Hepatocyte (in vitro differentiated cells): ENCODE results near the gene MRGPRD. TPM values are rescaled to one million over a fixed set of nuclear protein-coding genes. Genes with fewer than 3 reads are reported as not detected.

Experiments
- DNase-seq: peaks from one replicate; pipeline ENCODE4 v3.0.0-alpha.2; 2016; ENCODE audit warnings: low spot score
- H2AFZ ChIP-seq: fragments of 200-600 bp; sonication (generic); 2 replicates; pipeline ENCODE4 v1.6.0; 2016; ENCODE audit warnings: antibody characterized with exemption, mild to moderate bottlenecking
- H3K27ac ChIP-seq: fragments of 200-600 bp; sonication (generic); 2 replicates; pipeline ENCODE4 v1.5.1; 2016; ENCODE audit warnings: mild to moderate bottlenecking
- H3K27me3 ChIP-seq: fragments of 200-600 bp; sonication (generic); 2 replicates; pipeline ENCODE4 v1.6.1; 2016
- H3K36me3 ChIP-seq: fragments of 200-600 bp; sonication (generic); replicated peaks from 2 replicates; pipeline ENCODE4 v1.5.1; 2016; ENCODE audit warnings: low read depth; ENCODE audit not compliant: insufficient read depth
- H3K4me1 ChIP-seq: fragments of 200-600 bp; sonication (generic); 2 replicates; pipeline ENCODE4 v1.5.1; 2016; ENCODE audit warnings: mild to moderate bottlenecking, moderate library complexity; ENCODE audit not compliant: insufficient read depth
- H3K4me2 ChIP-seq: fragments of 200-600 bp; sonication (generic); 2 replicates; pipeline ENCODE4 v1.6.0; 2016
- H3K4me3 ChIP-seq: fragments of 200-600 bp; sonication (generic); 2 replicates; pipeline ENCODE4 v1.5.1; 2016; ENCODE audit warnings: mild to moderate bottlenecking
- H3K79me2 ChIP-seq: fragments of 200-600 bp; sonication (generic); 2 replicates; pipeline ENCODE4 v1.6.0; 2017; ENCODE audit warnings: mild to moderate bottlenecking
- H3K9me2 ChIP-seq: fragments of 200-600 bp; sonication (generic); replicated peaks from 2 replicates; pipeline ENCODE4 v1.6.0; 2017; ENCODE audit warnings: mild to moderate bottlenecking; ENCODE audit not compliant: insufficient read depth
- H3K9me3 ChIP-seq: fragments of 200-600 bp; sonication (generic); 2 replicates; pipeline ENCODE4 v1.5.1; 2016; ENCODE audit warnings: low read depth, mild to moderate bottlenecking
- H4K20me1 ChIP-seq: fragments of 200-600 bp; sonication (generic); 2 replicates; pipeline ENCODE4 v1.6.0; 2016; ENCODE audit warnings: mild to moderate bottlenecking; ENCODE audit not compliant: insufficient read depth, poor library complexity, severe bottlenecking
- CTCF ChIP-seq: fragments of 200-600 bp; sonication (generic); IDR thresholded peaks from 2 replicates; pipeline ENCODE4 v1.5.1; 2016; ENCODE audit warnings: antibody characterized with exemption, mild to moderate bottlenecking; ENCODE audit not compliant: poor library complexity
- EZH2 ChIP-seq: fragments of 200-600 bp; sonication (generic); IDR thresholded peaks from 2 replicates; pipeline ENCODE4 v1.6.1; 2016; ENCODE audit warnings: antibody characterized with exemption, mild to moderate bottlenecking, borderline replicate concordance
- EZH2phosphoT487 ChIP-seq: fragments of 200-600 bp; sonication (generic); IDR thresholded peaks from one replicate; pipeline ENCODE4 v1.6.1; 2018; ENCODE audit warnings: antibody characterized with exemption, mild to moderate bottlenecking, low read depth, moderate library complexity; ENCODE audit not compliant: unreplicated experiment, severe bottlenecking
- WGBS: methylation state at CpG from one replicate; pipeline ENCODE4 v1.1.6; 2016; ENCODE audit warnings: low lambda C conversion rate; ENCODE audit errors: missing lambda C conversion rate; 5-methylcytosine and 5-hydroxymethylcytosine counted together
- polyA plus RNA-seq: library from polyadenylated mRNA; unstranded; fragments of >200 nt; fragmentation: Nextera tagmentation; extraction: Ambion mirVana; gene quantifications from 2 replicates; pipeline ENCODE4 v1.2.1, GENCODE V29; 2016
- total RNA-seq: library from RNA; depleted of rRNA; stranded (reverse); fragments of >200 nt; gene quantifications from 2 replicates; pipeline ENCODE4 v1.2.3, GENCODE V29; 2014

Gene MRGPRD
- total and polyA plus RNA-seq, 2 experiments from 2014 or later, result not detected

GRCh38 chr11:68934321-68934645 is 46.5 kb downstream of the MRGPRD start:
- no peaks in the 10 kb centered on the region for H3K9me2 ChIP-seq
- H3K36me3 ChIP-seq, result no peaks in the 10 kb centered on the region
- no peak overlapping the region for H3K27ac ChIP-seq
- no peak overlapping the region for H3K4me3 ChIP-seq
- 94% methylated on average over 12 of the region's 12 CpGs for WGBS
- H3K4me2 ChIP-seq, result no peak overlapping the region
- H4K20me1 ChIP-seq, result no peaks in the 10 kb centered on the region
- H3K4me1 ChIP-seq, result no peaks in the 10 kb centered on the region
- H3K9me3 ChIP-seq, result no peaks in the 10 kb centered on the region
- TF ChIP-seq EZH2, result no peak
- no peak for TF ChIP-seq EZH2phosphoT487
- TF ChIP-seq CTCF, result no peak
- no peaks in the 10 kb centered on the region for H3K27me3 ChIP-seq
- no peaks in the 10 kb centered on the region for H3K79me2 ChIP-seq
- H2AFZ ChIP-seq, result no peak overlapping the region
- no peak for DNase-seq

- H3K4me3 ChIP-seq, result no peak overlapping the region
- no peak for TF ChIP-seq EZH2
- no peak for TF ChIP-seq EZH2phosphoT487
- TF ChIP-seq CTCF, result no peak
- WGBS, result 91% methylated on average over 17 of the region's 17 CpGs
- no peaks in the 10 kb centered on the region for H3K9me3 ChIP-seq
- no peak overlapping the region for H3K27ac ChIP-seq
- no peak overlapping the region for H2AFZ ChIP-seq
- no peaks in the 10 kb centered on the region for H4K20me1 ChIP-seq
- H3K27me3 ChIP-seq, result no peaks in the 10 kb centered on the region
- no peaks in the 10 kb centered on the region for H3K4me1 ChIP-seq
- H3K4me2 ChIP-seq, result no peak overlapping the region
- H3K79me2 ChIP-seq, result no peaks in the 10 kb centered on the region
- no peaks in the 10 kb centered on the region for H3K9me2 ChIP-seq
- H3K36me3 ChIP-seq, result no peaks in the 10 kb centered on the region
- no peak for DNase-seq
Observed at GRCh38 chr11:68933605-68934320, 47.0 kb downstream of the MRGPRD start.

- Histone ChIP-seq H3K27me3 (no peaks in the 10 kb centered on the region), H3K4me2 (no peak overlapping the region), H3K9me2 (no peaks in the 10 kb centered on the region), H3K27ac (no peak overlapping the region), H3K9me3 (no peaks in the 10 kb centered on the region), H4K20me1 (no peaks in the 10 kb centered on the region), H2AFZ (no peak overlapping the region), H3K36me3 (no peaks in the 10 kb centered on the region), H3K4me1 (no peaks in the 10 kb centered on the region), H3K79me2 (no peaks in the 10 kb centered on the region), H3K4me3 (no peak overlapping the region)
- WGBS, result 97% methylated on average over 24 of the region's 24 CpGs
- no peak for DNase-seq
- TF ChIP-seq EZH2, result no peak
- TF ChIP-seq CTCF, result no peak
- TF ChIP-seq EZH2phosphoT487, result no peak
Observed at GRCh38 chr11:68932933-68933577, 47.7 kb downstream of the MRGPRD start.
